GM19043 (cell line): ENCODE data around the gene ABCC9.
"Not testable (repeated sequence)": the region's sequence is repeated elsewhere in the genome, so short reads cannot be mapped to it uniquely, and the experiment has no call there.

Source experiments
- ATAC-seq: cut with Tn5 transposase; IDR thresholded peaks from one replicate; pipeline ENCODE4 v1.9.1; 2021; ENCODE audit warnings: low read depth; ENCODE audit not compliant: unreplicated experiment

ABCC9 gene

DNA sequence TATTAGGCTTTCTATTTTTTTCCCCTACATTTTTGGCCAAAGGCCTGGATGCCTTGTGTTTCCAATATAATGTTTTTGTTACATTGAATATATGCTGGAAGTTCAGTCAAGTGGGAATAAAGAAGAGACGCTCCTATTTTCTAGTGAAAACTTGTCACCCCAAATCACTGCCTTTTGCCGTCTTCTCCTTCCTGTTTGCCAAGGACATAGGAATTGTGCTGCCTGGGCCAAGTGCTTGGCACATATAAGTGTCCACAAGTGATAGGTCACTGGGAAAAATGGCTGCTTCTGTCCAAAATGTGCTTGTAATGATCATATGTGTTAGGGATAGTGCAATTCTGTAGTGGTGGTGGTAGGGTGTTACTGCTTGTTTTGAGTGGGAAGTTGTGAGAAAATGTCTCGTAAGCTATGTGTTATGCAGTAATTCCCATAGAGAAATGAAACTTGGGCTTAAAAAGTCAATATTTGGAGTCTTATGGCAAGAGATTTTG, 155.1 kb downstream of the ABCC9 start:
- no peak for ATAC-seq

DNA sequence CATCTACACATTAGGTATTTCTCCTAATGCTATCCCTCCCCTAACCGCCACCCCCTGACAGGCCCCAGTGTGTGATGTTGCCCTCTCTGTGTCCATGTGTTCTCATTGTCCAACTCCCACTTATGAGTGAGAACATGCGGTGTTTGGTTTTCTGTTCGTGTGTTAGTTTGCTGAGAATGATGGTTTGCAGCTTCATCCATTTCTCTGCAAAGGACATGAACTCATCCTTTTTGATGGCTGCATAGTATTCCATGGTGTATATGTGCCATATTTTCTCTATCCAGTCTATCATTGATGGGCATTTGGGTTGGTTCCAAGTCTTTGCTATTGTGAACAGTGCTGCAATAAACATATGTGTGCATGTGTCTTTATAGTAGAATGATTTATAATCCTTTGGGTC, 158.5 kb downstream of the ABCC9 start:
- not testable (repeated sequence) for ATAC-seq

DNA sequence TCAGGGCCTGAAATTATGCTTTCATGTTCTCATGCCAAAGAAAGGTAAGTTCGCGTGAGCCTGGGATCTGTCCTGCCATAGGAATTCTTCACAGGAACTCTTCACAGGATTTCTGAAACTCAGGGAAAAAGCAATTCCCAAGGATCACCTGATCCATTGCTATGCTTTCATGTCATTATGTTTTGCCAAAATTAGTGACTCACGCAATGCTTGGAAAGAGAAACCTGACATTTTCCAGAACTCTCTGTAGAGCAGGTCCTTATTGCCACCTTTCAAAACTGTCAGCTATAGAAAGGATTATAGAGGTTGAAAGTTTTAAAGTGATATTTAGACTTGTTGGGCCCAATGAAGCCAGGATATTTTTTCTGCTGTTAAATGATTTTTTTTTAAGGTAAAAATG, 160.4 kb downstream of the ABCC9 start:
- no peak for ATAC-seq

DNA sequence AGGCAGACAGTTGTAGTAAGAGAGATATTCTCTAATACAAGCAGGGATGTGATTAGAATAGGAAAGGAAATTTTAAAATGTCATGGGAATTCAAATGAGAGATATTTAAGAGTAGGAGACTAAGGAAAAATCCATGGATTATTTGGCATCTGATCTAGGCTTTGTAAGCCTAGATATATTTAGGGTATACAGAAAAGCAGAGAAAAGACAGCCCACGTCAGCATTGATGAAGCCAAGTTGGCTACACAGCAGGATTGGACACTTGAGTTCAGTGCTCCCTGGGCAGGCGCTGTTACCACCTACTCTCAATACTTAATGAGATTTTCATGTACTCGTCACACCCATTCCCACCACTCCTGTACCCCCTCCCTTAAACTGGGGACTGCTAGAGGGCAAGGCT, 165.1 kb downstream of the ABCC9 start:
- ATAC-seq = no peak

DNA sequence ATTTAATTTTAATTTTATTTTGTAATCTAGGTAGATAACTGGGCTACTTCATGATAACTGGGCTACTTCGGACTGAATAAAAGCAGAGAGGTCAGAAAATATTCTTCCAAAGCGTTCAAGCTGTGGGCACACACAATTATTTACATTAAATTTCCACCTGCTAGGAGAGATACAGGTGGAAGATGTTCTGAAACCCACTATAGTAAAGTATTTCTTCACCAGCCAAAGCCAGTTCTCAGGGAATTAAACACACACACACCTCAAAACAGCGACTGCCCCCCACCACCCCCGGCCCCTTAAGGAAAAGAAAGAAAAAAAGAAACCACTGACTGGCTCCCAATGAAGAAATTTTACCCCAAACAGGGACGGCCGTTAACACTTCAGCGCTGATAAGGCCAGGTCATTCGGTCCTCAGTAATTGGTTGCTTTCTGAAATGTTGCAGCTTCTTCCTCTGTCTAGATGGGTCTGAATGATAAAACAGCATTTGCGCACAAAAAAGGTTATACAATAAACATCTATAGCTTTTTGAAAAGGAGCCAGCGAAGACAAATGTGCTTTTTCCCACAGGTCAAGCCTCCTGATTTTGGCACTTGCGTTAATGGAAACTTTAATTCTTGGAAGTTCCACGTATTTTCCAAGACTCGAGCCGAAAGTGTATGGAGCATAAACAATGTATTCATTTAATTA, 165.9 kb downstream of the ABCC9 start:
- no peak for ATAC-seq

DNA sequence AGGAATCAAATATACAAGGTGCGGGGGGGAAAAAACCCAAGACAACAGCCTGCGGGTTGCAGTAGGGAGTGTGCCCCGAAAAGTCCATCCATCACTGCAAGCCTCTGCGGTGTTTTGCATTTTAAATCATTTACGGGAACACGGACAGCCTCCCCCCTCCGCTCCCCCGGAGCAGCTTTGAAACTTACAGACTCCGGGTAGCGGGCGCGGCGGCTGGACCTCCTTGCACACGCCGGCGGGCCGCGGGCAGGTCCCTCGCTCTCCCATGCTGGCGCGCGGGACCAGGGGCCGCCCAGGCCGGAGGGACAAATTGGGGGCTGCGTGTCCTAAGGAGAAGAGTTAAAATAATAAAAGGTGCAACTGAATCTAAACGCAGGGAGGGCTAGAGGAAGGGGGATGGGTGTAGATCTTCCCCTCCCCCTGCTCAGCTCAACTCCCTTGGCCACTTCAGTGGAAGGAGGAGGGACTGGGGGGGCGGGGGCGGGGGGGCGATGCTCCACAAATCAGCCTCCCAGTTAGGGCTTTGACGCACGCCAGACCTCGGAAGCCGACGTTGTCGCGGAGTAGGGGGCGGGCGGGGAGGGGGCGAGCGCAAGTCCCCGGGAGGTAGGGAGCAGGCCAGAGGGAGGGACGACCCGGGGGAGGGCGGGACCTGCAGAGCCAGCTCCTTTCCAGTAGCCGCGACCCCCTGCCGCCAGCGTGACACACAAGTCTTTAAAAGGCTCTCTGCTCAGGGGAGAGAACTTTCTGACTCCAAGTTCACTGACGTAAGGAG, 166.7 kb downstream of the ABCC9 start, which contains the start of gene KCNJ8:
KCNJ8 (minus strand) TSS at position 349 of the 775 bp plus-strand sequence. CDS start 1,090 bp downstream, outside the sequence.
- ATAC-seq = no peak

DNA sequence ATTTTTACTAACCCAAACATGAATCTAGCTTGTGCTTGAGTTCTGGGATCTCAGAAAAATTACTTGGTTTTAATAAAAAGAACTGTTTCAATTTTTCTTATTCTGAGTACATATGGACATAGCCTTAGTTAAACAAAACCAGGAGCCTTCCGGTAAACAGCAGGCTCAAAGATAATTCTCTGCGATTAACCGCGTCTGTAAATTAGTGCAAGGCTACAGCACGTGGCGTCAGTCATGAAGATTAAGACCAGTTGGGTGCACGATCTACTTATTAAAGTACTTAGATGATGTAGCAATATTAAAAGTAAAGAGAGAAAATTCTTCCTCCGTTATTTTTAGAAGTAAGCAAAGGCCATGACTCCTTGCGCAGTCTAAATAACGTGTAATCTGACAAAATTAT, 167.4 kb downstream of the ABCC9 start:
- no peak for ATAC-seq

DNA sequence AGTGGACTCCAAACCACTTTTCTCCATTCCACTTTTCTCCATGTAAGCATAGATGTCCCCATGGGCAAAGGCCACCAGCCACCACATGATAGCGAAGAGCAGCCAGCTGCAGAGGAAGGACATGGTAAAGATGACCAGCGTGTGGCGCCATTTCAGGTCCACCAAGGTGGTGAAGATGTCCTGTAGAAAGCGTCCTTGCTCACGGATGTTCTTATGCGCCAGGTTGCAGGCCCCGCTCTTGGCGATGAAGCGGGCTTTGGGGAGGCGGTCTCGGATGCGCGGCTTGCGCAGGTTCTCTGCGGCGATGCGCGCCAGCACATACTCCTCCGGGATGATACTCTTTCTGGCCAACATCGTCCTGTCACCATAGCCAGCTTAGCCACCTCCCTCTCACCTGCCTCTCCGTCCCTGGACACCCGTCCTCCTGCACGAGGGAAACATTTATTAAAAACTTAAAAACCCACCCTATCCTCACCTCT, 167.9 kb downstream of the ABCC9 start:
- ATAC-seq = no peak

DNA sequence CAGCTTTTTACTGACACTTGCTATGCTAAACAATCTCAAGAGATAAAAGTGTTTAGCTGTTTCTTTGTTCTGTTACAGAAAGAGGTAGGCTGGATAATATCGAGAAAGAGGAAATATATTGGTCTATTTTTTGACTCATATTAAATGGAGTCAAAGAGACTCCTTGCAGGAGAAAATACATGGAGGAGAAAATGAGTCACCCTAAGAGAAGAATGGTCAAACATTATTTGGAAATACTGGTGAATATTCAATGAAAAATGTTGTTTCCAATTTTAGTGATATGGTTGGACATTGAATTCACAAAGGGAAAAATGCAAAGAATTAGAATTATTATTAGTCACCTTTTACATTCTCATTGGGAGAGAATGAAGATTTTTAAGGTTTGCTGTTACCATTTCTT, 169.9 kb downstream of the ABCC9 start:
- ATAC-seq = no peak

DNA sequence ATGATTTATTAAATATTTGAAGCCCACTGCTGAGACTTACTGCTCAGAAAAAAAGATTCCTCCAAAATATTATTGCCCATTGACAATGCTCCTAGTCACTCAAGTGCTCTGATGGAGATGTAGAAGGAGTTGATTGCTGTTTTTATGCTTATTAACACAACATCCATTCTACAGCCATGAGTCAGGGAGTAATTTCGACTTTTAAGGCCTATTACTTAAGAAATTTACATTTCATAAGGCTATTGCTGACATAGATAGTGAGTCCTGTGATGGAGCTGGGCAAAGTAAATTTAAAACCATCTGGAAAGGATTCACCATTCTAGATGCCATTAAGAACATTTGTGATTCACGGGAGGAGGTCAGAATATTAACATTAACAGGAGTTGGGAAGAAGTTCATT, 171.9 kb downstream of the ABCC9 start:
- ATAC-seq = no peak

DNA sequence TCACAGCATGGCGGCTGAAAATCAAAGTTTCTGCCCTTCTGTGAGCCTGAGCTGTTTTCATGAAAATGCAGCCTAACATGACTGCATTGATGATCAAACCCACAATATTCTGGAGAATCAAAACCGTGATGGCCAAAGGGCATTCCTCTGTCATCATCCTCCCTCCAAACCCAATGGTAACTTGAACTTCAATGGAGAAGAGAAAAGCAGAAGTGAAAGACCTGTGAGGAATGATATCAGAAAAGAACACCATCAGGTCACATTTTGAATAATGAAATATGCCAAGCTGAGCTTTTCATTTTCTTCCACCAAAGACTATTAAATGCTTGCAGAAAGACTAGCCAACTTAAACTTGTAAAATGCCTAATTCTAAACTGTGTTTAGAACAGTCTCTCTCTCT, 174.8 kb downstream of the ABCC9 start:
- no peak for ATAC-seq

DNA sequence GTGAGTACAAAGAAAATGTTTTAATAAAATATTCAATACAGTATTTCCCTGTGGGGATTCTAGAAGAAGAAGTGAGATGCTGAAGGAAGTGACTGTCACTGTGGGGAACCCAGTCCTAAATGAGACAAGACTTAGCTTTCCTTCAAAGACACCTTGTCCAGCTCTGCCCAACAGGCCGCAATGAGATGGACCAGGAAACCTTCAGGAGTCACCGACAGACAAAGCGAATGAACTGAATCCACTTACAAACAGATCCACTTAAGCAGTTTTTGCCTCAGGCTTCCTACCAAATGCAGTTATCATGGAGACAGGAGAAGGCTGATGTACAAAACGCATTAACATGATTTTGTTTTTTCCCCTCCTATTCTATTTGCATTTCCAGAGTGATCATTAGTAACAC, 176.3 kb downstream of the ABCC9 start:
- ATAC-seq = no peak

DNA sequence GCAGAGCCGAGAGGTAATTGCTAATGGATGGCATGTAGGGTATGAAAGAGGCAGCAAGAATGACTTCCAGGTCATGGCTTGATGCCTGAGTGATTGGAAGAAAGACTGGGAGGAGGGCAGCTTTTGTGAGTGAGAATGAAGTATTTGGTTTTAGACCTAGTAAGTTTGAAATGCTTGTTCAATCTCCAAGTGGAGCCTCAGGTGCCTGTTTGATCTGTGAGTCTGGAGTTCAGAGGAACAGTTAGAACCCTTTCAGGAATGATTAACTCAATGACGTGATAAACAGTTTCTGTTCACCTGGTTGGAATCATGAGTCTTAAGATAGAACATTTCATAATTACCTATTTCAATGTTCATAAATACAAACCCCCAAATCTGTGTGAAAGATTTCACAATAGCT, 177.2 kb downstream of the ABCC9 start:
- ATAC-seq = no peak

DNA sequence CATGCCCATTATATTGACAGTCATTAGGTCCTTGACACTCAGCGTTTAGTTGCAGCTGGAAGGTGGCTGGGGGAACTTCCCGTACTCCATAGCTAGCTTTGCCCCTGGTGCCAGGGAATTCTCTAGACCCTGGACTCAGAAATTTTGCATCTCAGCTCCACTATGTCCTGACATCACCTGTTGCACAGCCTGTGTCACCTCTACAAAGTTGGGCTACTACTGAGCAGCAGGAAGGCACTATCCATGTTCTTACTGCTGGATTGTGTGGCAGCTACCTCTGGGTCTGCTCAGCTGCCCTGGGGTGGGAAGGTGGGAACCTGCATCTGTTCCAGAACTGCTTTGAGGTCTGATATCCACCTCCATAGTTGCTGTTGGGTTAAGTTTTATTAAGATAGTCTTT, 177.7 kb downstream of the ABCC9 start:
- ATAC-seq = no peak

DNA sequence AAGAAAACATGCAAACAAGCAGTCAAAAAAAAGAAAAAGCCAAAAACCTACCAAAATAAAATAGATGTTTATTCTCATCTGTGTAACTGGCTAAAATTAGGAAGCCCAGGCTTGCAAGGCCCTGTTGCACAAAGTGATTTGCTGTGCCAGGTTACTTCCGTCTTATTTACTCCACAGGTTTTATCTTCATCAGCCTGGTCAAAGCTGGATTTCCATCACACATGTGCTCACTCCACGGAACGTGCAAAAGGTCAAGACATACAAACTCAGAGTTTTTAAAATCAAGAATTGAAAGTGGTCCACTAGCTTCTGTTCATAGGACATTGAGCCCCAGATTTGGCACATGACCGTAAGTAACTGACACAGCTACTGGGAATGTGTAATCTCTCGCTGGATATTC, 181.5 kb downstream of the ABCC9 start:
- no peak for ATAC-seq

DNA sequence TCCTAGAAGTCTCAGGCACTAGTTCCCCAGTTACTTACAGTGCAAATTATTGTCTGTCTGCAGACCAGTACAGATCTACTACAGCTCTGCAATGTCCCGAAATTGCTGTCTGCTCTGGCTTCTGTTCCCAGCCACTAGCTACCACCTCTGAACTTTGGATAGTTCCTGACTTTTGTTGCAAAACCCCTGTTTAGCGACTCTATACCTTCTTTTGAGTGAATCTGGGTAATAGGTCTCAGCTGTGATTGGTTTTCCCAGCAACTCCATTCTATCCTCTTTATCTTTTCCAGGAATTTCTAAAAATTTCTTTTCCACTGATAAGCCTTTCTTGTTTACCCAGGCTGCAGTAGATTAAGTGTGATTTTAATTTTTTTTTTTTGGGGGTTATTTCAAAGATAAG, 183.5 kb downstream of the ABCC9 start:
- ATAC-seq = no peak

DNA sequence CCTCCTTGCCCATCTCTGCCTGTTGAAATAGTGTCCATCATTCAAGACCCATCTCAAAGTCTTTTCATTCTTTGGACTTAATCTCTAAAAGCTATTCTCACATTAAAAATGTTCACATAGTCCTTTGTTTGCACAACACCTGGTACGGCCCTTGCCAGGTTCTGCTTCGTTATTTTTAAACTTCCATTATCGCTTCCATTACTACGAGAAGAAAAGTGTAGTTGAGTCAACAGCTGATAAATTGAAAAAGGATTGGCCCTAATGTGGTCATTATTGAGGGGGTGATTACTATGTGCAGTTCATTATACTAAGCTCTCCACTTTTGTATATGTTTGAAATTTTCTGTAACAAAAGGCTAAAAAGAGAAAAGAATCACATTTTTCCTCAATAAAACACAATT, 184.5 kb downstream of the ABCC9 start:
- no peak for ATAC-seq

DNA sequence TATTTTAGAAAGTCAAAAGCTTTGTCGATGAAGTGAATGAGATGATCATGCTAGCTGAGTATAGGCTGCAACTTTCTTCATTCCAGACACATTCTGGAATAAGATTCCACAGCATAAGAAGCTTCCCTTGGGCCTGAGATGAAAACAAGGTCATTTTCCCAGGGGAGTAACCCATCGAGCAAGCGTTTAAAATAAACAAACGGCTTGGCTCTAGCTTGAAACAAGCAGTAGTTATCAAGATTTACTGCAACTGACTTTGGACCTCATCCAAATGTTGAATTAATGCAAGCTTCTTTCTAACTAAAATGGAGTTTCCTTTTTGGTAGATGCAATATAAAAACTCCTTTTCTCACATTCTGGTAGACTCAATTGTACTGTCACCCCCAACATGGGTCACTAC, 189.7 kb downstream of the ABCC9 start:
- no peak for ATAC-seq
